Suprapubic skin (tissue), 4 donors: Measurements from ENCODE around the gene MAMLD1.

Experiments
- CTCF ChIP-seq, 2 donors: fragments of 200-600 bp in 1 of 2; fragments of 450-650 bp in 1 of 2; sonication (generic) in 1 of 2; IDR thresholded peaks; one replicate each; pipeline ENCODE4 v1.5.1; 2016 to 2019; ENCODE audit warnings: antibody characterized with exemption in 2 of 2, mild to moderate bottlenecking in 1 of 2, moderate library complexity in 1 of 2
- EP300 ChIP-seq: sonication (generic); formaldehyde crosslinking; IDR thresholded peaks from one replicate; pipeline ENCODE4 v1.6.1; 2017; ENCODE audit warnings: antibody characterized with exemption
- POLR2A ChIP-seq, 2 donors: fragments of 450-650 bp; IDR thresholded peaks; one replicate each; pipeline ENCODE4 v1.6.1; 2017; ENCODE audit warnings: antibody characterized with exemption in 2 of 2, mild to moderate bottlenecking in 2 of 2, moderate library complexity in 2 of 2
- POLR2AphosphoS5 ChIP-seq, 3 donors: sonication (generic); formaldehyde crosslinking; IDR thresholded peaks; one replicate each; pipeline ENCODE4 v1.6.1; 2017; ENCODE audit warnings: antibody characterized with exemption in 3 of 3

- TF ChIP-seq CTCF (IDR thresholded peaks at IDR 0.05) (no peak), POLR2A (IDR thresholded peaks at IDR 0.05) (no peak), EP300 (no peak), POLR2AphosphoS5 (IDR thresholded peaks at IDR 0.05) (no peak)
Measured at GRCh38 chrX:150514462-150514861, 151.3 kb downstream of the MAMLD1 start.
